Epithelial cell of esophagus (primary cell): Measurements from ENCODE around the gene GPBP1.
A peak's percentile ranks its signal among the peaks of the same experiment; 100 is the strongest.

ENCODE experiments used
- DNase-seq: peaks from one replicate; pipeline ENCODE4 v3.0.0; 2010; ENCODE audit warnings: low read depth
- H3K4me3 ChIP-seq: 2 replicates; pipeline ENCODE4 v1.5.1; 2011; ENCODE audit warnings: mild to moderate bottlenecking, low read length, control low read depth
- TF ChIP-seq, protein P1 (sequence below): IDR thresholded peaks from 2 replicates; pipeline ENCODE4 v1.5.1; 2011; ENCODE audit warnings: low read depth, mild to moderate bottlenecking, low read length, control low read depth, inconsistent platforms; ENCODE audit not compliant: insufficient read depth; ENCODE audit errors: missing control alignments

The GPBP1 gene

DNA sequence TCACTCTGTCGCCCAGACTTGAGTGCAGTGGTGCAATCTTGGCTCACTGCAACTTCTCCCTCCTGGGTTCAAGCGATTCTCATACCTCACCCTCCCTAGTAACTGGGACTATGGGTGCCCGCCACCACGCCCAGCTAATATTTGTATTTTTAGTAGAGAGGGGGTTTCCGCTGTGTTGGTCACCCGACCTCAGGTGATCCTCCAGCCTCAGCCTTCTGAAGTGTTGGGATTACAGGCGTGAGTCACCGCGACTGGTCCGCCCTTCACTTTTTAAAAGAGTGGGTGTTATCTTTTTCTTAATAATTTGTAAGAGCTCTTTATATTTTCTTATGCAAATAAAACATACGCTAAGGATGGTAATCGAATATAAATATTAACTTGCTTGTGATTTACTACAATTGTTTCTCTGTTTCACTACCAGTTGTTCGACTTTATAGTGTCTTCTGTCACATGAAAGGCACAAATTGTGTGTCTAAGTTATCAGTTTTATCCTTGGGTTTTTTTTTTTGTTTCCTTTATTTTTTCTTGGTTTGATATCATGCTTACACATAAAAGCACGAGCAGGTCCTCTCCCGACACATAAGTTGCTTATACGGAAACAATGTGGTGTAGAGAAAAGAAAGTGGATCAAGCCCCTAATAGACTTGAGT is 1.9 kb upstream of the GPBP1 start:
- DNase-seq = peak; percentile 84
- TF ChIP-seq, protein P1, sequence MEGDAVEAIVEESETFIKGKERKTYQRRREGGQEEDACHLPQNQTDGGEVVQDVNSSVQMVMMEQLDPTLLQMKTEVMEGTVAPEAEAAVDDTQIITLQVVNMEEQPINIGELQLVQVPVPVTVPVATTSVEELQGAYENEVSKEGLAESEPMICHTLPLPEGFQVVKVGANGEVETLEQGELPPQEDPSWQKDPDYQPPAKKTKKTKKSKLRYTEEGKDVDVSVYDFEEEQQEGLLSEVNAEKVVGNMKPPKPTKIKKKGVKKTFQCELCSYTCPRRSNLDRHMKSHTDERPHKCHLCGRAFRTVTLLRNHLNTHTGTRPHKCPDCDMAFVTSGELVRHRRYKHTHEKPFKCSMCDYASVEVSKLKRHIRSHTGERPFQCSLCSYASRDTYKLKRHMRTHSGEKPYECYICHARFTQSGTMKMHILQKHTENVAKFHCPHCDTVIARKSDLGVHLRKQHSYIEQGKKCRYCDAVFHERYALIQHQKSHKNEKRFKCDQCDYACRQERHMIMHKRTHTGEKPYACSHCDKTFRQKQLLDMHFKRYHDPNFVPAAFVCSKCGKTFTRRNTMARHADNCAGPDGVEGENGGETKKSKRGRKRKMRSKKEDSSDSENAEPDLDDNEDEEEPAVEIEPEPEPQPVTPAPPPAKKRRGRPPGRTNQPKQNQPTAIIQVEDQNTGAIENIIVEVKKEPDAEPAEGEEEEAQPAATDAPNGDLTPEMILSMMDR = no peak
- H3K4me3 ChIP-seq = peak overlapping the region; percentile 69

DNA sequence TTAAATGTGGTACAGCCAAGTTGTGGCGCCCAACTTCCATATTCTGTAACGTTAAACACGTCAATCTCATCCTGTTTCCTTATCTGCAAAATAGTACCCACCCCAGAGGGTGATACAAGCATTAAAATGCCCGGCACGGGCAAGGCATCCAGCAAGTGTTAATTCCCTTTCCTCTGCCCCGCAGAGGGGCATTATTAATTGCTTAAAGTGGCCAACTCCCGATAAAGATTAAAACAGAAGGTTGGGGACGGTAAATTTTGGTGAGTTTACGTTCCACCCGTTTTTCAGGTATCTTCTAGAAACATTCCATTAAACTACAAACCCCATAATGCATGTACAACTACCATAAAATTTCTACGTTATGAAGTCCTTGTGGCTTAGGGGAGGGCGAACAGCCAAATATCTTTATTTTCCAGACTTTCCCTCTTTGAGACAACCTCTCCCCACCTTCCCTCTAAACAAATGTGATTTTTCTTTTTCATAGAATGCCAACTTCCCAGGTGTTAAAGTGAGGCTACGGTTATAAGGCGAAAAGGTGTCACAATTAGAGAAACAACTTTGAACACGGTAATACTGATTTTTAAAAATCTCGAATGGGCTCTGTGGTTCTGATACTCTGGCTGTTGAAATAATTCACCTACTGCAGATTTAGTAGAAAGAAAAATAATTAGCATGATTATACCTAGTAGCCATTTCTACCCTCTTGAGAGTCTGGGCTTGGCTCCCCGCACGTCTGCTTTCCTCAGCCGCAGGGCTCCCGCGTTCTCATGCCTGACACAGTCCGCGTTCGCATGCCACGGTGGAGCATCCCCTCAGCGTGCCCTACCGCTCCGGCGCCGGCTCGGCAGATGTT is 1.2 kb upstream of the GPBP1 start:
- peak; percentile 45 for DNase-seq
- TF ChIP-seq, protein P1 = no peak

DNA sequence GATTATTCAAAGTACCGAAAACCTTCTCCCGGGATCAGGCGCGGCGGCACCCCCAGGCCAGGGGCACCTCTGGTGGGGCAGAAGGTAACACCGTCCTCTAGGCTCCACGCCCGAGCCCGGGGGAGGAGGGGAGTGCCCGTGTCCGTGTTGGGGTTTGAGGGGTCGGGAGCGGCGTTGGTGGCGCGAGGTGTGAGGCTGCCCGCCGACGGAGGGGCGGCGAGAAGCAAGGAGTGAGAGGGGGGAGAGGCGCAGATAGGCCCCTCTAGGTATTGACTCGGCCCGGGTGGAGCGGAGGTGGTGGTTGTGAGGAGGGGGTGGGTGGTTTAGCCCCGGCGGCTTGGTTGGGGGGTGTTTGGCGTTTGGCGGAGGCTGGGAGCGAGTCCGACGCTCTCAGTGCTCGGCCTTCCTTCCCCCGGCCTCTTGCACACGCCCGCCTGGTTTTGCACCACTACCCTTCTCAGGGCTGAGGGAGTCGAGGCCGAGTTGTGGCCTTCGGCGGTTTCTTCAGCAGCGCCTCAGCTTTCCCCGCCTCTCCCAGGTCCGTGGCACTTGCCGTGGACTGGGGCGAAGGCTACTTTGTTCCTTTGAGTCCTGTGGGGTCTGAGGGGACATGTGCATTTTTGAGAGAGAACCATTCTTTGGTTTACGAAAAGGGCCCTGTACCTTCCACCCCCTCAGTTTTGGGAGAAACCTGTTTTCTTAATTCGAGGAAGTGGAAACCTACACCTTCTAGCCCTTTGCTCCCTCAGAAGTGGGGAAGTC is 450 bp downstream of the GPBP1 start:
- peak overlapping the region; percentile 81 for H3K4me3 ChIP-seq
- DNase-seq = peak; percentile 48
- TF ChIP-seq, protein P1 = no peak

More for the DNA sequence above, 1.2 kb upstream of the GPBP1 start:
- H3K4me3 ChIP-seq = peak overlapping the region; percentile 69

DNA sequence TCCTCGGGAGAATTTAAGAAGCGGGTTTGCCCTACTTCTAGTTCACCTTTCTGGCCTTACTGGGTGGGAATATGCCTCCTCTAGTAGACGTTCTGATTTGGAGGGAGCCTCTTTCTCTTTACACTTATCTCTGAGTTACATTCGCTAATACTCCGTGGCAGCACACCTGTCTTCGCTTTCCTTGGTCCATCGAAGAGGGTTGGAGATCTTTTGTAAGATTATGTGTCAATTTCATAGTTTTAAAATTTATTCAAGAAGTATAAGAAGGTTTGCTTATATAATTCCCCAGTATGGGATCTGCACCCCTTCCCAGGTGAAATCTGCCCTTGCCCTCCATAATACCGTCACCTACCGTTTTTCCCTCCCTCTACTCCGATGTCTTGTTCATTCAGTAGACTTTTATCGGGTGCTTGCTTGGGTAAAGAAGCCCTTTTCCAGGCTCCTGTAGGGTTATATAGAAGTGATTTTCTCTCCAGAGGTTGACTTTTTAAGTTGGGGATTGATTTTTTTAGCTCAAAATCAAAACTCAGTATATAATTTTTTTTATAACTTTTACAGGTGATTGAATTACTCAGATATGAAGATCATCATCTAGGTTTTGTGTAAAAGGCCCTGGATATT is 1.1 kb downstream of the GPBP1 start:
- peak; percentile 35 for DNase-seq

DNA sequence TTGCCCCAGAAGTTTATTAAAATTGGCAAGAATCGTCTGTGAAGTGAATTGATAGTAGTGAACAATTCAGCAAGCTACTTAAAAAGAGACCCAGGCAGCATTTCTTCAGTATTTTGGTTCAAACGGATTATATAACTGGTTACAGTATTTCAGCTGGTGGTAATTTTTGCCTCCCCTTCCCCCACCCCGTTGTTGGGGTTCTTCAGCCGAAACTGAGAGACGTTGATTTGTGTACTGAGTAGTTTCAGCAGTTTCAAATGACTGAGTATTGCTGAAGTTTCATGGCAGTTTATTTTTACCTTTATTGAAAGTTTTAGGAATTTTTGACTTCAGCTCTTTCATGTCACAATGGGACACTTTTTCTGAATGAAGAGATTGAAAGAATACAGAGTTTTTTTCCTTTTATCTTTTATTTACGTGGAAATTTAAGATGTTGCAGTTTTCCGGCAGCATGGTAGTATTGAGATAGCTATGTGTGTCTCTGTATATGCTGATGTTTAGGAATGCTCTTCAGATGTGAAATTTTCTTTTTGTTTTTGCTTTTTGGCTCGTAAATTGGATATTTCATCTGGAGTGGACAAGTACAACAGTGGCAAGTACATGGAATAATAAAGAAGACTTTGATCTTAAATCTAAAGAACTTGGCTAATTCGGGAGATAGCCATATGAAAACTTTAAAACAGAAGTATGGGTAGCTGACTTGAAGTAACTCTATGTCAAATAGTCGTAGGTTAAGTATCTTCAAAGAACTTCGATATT is 1.9 kb downstream of the GPBP1 start:
- DNase-seq = peak; percentile 44
- TF ChIP-seq, protein P1 = no peak
- H3K4me3 ChIP-seq = peak overlapping the region; percentile 81

More for the DNA sequence above, 1.1 kb downstream of the GPBP1 start:
- peak overlapping the region; percentile 81 for H3K4me3 ChIP-seq
- TF ChIP-seq, protein P1 = no peak

DNA sequence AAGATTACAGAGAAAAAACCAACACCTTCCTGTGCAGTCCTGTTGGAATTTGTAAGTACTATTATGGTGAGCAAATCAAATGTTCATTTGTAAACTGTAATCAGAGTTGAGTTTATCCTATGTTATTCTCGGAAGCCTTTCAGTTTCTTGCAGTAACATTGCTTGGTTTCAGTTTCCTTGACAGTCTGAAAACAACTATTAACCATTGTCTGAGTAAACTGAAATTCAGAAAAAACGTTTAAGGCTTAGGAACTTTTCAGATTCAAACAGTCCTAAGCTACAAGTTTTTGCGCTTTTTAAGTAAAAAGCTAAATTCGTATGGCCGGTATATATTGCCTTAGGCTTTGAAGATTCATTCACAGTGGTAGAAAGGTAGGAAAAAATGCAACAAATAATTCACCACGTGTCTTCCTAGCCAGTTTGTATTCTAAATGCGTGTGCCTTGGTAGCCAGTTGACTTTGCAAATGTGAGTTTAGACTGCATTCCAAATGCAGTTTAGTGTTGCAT is 2.5 kb downstream of the GPBP1 start:
- DNase-seq = peak; percentile 27
- H3K4me3 ChIP-seq = peak overlapping the region; percentile 81
- TF ChIP-seq, protein P1 = no peak
